GM12891 (cell line): Measurements from ENCODE around the gene LDB2.

Experiments used
- DNase-seq: peaks from one replicate; pipeline ENCODE4 v3.0.0; 2011; ENCODE audit warnings: low spot score; ENCODE audit not compliant: insufficient read length
- FAIRE-seq: peaks from 2 replicates; lab custom pipeline; 2011; peaks lifted over from hg19 to GRCh38; lab: Jason Lieb, UNC
- PAX5 ChIP-seq: IDR thresholded peaks from 2 replicates; pipeline ENCODE4 v1.6.1; 2011; ENCODE audit warnings: low read length, moderate library complexity, mild to moderate bottlenecking; ENCODE audit not compliant: insufficient read depth, severe bottlenecking
- POLR2A ChIP-seq: IDR thresholded peaks from 2 replicates; pipeline ENCODE4 v1.6.1; 2011; ENCODE audit warnings: low read depth, low read length, control low read depth
- POLR2AphosphoS5 ChIP-seq: IDR thresholded peaks from 2 replicates; pipeline ENCODE4 v1.6.1; 2011; ENCODE audit warnings: low read depth, low read length, control low read depth
- POU2F2 ChIP-seq: IDR thresholded peaks from 2 replicates; pipeline ENCODE4 v1.6.1; 2011; ENCODE audit warnings: low read depth, mild to moderate bottlenecking, control low read depth, low read length, moderate library complexity
- SPI1 ChIP-seq: IDR thresholded peaks from 2 replicates; pipeline ENCODE4 v1.6.1; 2011; ENCODE audit warnings: low read depth, low read length, control low read depth
- TAF1 ChIP-seq: IDR thresholded peaks from 2 replicates; pipeline ENCODE4 v1.6.1; 2011; ENCODE audit warnings: low read depth, low read length, control low read depth

LDB2 gene

GRCh38 chr4:16503421-16504100 lies 394.9 kb downstream of the LDB2 start:
- TF ChIP-seq SPI1 (no peak), POLR2AphosphoS5 (no peak), POLR2A (no peak), TAF1 (no peak), PAX5 (no peak)
- no peak for FAIRE-seq
- no peak for DNase-seq

GRCh38 chr4:16498978-16499377 lies 399.5 kb downstream of the LDB2 start:
- no peak for FAIRE-seq
- DNase-seq = no peak
- TF ChIP-seq POLR2A (no peak), TAF1 (no peak), POU2F2 (no peak), POLR2AphosphoS5 (no peak), PAX5 (no peak), SPI1 (no peak)

GRCh38 chr4:16496501-16496900 lies 401.9 kb downstream of the LDB2 start:
- no peak for TF ChIP-seq POLR2AphosphoS5
- no peak for TF ChIP-seq SPI1
- TF ChIP-seq PAX5 = no peak
- no peak for TF ChIP-seq TAF1
- TF ChIP-seq POU2F2 = no peak
- TF ChIP-seq POLR2A = no peak
- DNase-seq (no peak), FAIRE-seq (no peak)

GRCh38 chr4:16492872-16493271 lies 405.6 kb downstream of the LDB2 start:
- no peak for DNase-seq
- FAIRE-seq = no peak
- TF ChIP-seq SPI1 = no peak
- TF ChIP-seq POLR2A = no peak
- no peak for TF ChIP-seq POLR2AphosphoS5
- no peak for TF ChIP-seq POU2F2
- no peak for TF ChIP-seq PAX5
- no peak for TF ChIP-seq TAF1

- no peak for FAIRE-seq
- DNase-seq = no peak
Observed at GRCh38 chr4:16489226-16489625, 409.2 kb downstream of the LDB2 start.

GRCh38 chr4:16488084-16488483 lies 410.4 kb downstream of the LDB2 start:
- no peak for DNase-seq
- FAIRE-seq = no peak
- TF ChIP-seq SPI1 (no peak), POLR2A (no peak)

More at GRCh38 chr4:16489226-16489625, 409.2 kb downstream of the LDB2 start:
- TF ChIP-seq POU2F2 (no peak), POLR2AphosphoS5 (no peak), TAF1 (no peak), PAX5 (no peak), SPI1 (no peak), POLR2A (no peak)

- DNase-seq = no peak
- no peak for TF ChIP-seq SPI1
- TF ChIP-seq POLR2A = no peak
- TF ChIP-seq PAX5 = no peak
- no peak for TF ChIP-seq POLR2AphosphoS5
- no peak for TF ChIP-seq POU2F2
- no peak for TF ChIP-seq TAF1
- no peak for FAIRE-seq
Observed at GRCh38 chr4:16484711-16485110, 413.7 kb downstream of the LDB2 start.

- TF ChIP-seq TAF1 = no peak
- no peak for TF ChIP-seq POU2F2
- TF ChIP-seq POLR2A = no peak
- TF ChIP-seq SPI1 = no peak
- TF ChIP-seq PAX5 = no peak
- TF ChIP-seq POLR2AphosphoS5 = no peak
- no peak for DNase-seq
- no peak for FAIRE-seq
Observed at GRCh38 chr4:16483540-16483939, 414.9 kb downstream of the LDB2 start.

- TF ChIP-seq TAF1 = no peak
- no peak for TF ChIP-seq PAX5
- TF ChIP-seq POLR2A = no peak
- TF ChIP-seq SPI1 = no peak
- no peak for TF ChIP-seq POU2F2
- no peak for TF ChIP-seq POLR2AphosphoS5
- DNase-seq (no peak), FAIRE-seq (no peak)
Observed at GRCh38 chr4:16480011-16480410, 418.4 kb downstream of the LDB2 start.

- no peak for FAIRE-seq
Observed at GRCh38 chr4:16472537-16472936, 425.9 kb downstream of the LDB2 start.

More at GRCh38 chr4:16472537-16472936, 425.9 kb downstream of the LDB2 start:
- TF ChIP-seq POU2F2 (no peak), PAX5 (no peak), POLR2AphosphoS5 (no peak), POLR2A (no peak), SPI1 (no peak), TAF1 (no peak)
- no peak for DNase-seq
